ENCODE results near the gene LRMDA.
"Not testable (repeated sequence)": the region's sequence is repeated elsewhere in the genome, so short reads cannot be mapped to it uniquely, and the experiment has no call there.

The LRMDA gene

DNA sequence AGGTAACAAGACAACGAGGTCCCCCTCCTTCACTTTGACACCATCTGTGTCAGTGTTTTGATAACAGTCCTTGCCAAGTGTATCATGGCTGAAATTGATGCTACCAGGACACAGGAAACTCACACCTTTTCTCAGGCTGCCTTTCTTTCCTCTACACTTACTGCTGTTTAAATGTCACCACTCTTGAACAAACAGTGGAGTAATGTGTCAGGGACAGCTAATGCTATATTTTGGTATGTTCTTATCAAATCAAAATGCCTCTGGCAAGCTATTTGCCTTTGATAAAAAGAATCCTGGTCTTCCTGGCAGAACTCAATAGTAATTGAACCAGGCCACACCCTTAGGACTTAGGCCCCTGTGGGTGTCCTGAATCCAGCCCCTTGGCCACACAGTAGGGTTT, 692.9 kb downstream of the LRMDA start:
- Histone ChIP-seq H3K9me3 (ENCODE audit: low read length) (no peaks in the 10 kb centered on the region), H3K36me3 (ENCODE audit: insufficient read depth, low read length) (no peaks in the 10 kb centered on the region), H3K27me3 (ENCODE audit: insufficient read depth, low read length) (peaks cover 7% of the 10 kb centered on the region), H2AFZ (ENCODE audit: low read depth, low read length) (no peak overlapping the region), H3K4me3 (ENCODE audit: low read length) (no peak overlapping the region), H3K4me1 (ENCODE audit: insufficient read depth, low read length) (peaks cover 14% of the 10 kb centered on the region)

DNA sequence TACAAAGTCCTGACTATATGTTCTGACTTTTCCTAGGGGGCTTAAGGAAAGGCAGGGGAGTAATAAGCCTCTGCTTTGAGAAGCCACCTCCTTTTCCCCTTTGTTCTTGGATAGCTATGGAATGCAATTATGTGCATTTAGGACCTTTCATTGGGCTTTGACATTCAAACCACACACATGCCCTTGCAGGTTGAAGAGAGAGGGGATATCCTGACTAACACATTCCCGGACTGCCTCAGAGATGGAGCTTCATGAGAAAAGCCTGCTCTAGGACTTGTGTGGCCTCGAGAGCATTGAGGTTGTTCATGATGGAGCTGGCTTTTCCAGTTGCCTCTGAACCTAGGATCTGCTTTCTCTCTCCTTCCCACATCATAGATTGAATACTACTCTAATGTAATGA, 694.5 kb downstream of the LRMDA start:
- H3K9me3 ChIP-seq (ENCODE audit: low read length) = no peaks in the 10 kb centered on the region
- H2AFZ ChIP-seq (ENCODE audit: low read depth, low read length) = no peak overlapping the region
- H3K4me1 ChIP-seq (ENCODE audit: insufficient read depth, low read length) = peaks cover 12% of the 10 kb centered on the region
- H3K27me3 ChIP-seq (ENCODE audit: insufficient read depth, low read length) = peaks cover 7% of the 10 kb centered on the region
- no peak overlapping the region for H3K4me3 ChIP-seq (ENCODE audit: low read length)
- H3K36me3 ChIP-seq (ENCODE audit: insufficient read depth, low read length) = no peaks in the 10 kb centered on the region

DNA sequence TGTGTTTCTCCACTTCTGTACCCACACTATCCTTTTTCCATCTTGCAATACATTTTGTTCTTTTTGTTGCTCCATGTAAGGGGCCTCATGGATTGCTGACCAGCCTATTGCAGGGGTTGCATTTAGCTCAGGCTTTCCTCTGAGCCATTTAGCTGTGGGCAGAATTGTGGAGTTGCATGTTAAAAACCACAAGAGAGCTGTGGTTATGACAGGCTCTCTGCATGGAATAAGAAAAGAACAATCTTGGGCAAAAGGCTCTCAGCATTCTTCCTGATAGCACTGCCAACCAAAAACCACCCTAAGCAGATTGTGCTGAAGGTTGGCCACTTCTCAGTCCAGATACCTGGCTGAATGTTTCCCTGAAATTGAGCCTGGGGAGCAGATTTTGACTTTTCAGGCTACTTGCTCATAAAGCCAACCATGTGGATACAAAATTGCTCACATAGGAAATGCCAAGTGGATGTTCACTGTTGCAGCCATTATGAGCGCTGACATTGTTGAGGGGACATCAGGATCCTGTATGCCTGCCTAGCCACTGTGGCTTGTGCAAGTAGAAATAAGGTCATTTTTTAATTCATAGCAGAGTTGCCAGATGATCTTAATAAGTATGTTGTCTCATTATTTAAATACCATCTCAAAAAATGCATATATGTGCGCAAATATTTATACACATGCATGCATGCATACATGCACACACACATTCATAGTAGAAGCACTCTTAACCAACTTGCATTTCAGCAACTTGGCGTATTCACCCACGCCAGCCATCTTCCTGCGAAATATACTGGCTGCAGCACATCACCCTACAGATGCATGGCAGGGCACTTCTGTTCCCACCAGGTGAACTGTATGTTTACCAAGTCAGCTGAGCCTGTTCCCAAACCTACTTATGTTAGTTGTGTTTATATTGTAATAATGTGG, 695.4 kb downstream of the LRMDA start:
- H3K4me1 ChIP-seq (ENCODE audit: insufficient read depth, low read length) = peaks cover 12% of the 10 kb centered on the region
- H3K36me3 ChIP-seq (ENCODE audit: insufficient read depth, low read length) = no peaks in the 10 kb centered on the region
- peaks cover 7% of the 10 kb centered on the region for H3K27me3 ChIP-seq (ENCODE audit: insufficient read depth, low read length)
- H3K9me3 ChIP-seq (ENCODE audit: low read length) = no peaks in the 10 kb centered on the region
- no peak overlapping the region for H2AFZ ChIP-seq (ENCODE audit: low read depth, low read length)
- H3K4me3 ChIP-seq (ENCODE audit: low read length) = no peak overlapping the region

DNA sequence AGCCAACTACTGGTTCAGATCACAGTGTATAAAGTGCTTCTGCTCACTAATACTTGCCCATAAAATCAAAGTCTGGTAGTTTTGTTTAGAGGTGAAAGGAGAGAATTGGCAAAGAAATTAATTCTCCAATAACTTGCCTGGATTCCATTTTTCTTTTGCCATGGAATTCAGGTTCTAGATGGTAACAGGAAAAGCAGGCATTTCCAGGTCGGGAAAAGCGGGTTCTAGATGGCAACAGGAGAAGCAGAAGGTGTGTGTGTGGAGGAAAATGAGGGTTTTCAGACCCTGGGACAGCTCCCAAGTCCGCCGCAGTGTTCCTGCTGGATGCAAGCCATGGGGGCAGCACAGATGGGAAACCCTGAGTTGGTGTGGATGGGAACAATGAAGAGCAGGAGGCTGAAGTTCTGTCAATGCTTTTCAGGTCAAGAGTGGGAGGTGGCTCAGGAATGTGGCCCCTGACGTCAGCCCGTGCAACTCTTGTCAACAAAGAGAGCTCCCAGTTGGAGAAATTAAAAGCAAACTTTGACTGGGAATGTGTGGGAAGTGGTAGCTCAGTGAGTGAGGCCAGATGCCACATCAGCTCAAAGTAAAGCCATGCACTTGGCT, 696.7 kb downstream of the LRMDA start:
- no peaks in the 10 kb centered on the region for H3K9me3 ChIP-seq (ENCODE audit: low read length)
- H3K4me1 ChIP-seq (ENCODE audit: insufficient read depth, low read length) = peaks cover 12% of the 10 kb centered on the region
- H3K27me3 ChIP-seq (ENCODE audit: insufficient read depth, low read length) = peaks cover 7% of the 10 kb centered on the region
- no peaks in the 10 kb centered on the region for H3K36me3 ChIP-seq (ENCODE audit: insufficient read depth, low read length)
- no peak overlapping the region for H2AFZ ChIP-seq (ENCODE audit: low read depth, low read length)
- H3K4me3 ChIP-seq (ENCODE audit: low read length) = no peak overlapping the region

DNA sequence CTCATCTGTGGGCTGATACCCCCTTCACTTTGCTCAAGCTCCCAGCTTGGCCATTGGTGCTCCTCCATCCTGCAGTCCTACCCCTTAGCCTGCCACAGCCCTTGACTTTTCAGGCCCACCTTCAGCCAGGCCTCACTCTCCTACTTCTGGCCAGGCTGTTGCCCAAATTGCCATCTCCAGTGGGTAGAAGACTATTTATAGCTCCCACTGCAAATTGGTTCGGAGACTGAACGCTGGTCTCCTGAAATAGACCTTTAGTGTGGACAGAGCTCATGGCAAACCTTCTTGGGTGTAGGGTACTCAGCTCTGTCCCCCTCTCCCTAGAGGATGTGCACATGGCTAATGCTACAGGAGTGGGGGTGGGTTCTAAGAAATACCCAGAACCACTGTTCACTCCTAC, 697.8 kb downstream of the LRMDA start:
- no peak overlapping the region for H3K4me3 ChIP-seq (ENCODE audit: low read length)
- peaks cover 12% of the 10 kb centered on the region for H3K4me1 ChIP-seq (ENCODE audit: insufficient read depth, low read length)
- H3K36me3 ChIP-seq (ENCODE audit: insufficient read depth, low read length) = no peaks in the 10 kb centered on the region

DNA sequence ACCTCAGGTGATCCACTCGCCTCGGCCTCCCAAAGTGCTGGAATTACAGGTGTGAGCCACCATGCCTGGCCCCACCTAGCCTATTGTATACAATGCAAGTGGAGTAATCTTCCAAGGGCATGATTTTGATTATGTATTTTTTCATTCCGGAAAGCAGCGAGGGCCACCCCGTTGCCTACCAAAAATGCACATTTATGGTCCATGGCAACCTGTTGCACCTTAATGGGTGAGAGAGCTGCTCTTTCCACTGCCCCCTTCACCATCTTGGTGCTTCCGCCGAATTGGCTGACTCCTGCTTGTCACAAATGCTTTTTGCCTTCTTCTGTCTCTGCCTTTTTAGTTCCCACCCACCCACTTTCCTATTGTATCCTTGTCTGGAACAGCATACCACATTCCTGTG, 699.5 kb downstream of the LRMDA start:
- peaks cover 9% of the 10 kb centered on the region for H3K4me1 ChIP-seq (ENCODE audit: insufficient read depth, low read length)
- no peak overlapping the region for H3K4me3 ChIP-seq (ENCODE audit: low read length)
- no peaks in the 10 kb centered on the region for H3K9me3 ChIP-seq (ENCODE audit: low read length)
- no peak overlapping the region for H2AFZ ChIP-seq (ENCODE audit: low read depth, low read length)
- no peaks in the 10 kb centered on the region for H3K27me3 ChIP-seq (ENCODE audit: insufficient read depth, low read length)
- H3K36me3 ChIP-seq (ENCODE audit: insufficient read depth, low read length) = no peaks in the 10 kb centered on the region

More for the DNA sequence above, 697.8 kb downstream of the LRMDA start:
- H3K9me3 ChIP-seq (ENCODE audit: low read length) = no peaks in the 10 kb centered on the region
- H2AFZ ChIP-seq (ENCODE audit: low read depth, low read length) = no peak overlapping the region
- H3K27me3 ChIP-seq (ENCODE audit: insufficient read depth, low read length) = peaks cover 4% of the 10 kb centered on the region

DNA sequence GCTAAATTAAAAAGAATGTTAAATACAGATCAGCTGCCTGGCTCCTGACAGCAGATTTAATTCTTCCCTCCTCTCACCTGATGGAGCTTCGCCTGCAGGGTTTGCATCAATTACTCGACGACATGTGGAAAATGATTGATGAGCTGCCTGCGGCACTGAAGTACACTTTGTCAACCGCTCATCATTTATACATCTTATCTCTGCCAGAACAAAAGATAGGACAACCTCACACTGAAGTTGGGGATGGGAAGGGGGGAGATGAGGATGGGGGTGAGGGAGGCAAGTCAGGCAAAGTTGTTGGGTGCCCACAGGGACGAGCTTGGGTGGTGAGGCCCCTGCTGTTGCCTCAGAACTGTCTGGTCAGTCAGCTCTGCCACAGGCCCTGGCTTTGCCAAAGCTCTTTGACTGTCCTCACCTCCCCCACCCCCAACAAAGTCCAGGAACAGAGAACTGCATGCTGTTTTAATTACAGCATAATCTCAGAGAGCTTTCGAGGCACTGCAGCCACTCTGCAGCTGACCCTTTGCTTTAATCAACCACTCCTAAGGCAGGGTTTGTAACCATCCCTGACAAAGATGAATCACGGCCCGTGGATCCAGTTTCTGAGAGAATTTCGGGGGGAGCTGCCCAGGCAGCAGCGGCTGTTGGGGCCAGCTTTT, 702.3 kb downstream of the LRMDA start:
- no peak overlapping the region for H2AFZ ChIP-seq (ENCODE audit: low read depth, low read length)
- H3K4me3 ChIP-seq (ENCODE audit: low read length) = no peak overlapping the region
- H3K27me3 ChIP-seq (ENCODE audit: insufficient read depth, low read length) = no peaks in the 10 kb centered on the region
- H3K4me1 ChIP-seq (ENCODE audit: insufficient read depth, low read length) = no peaks in the 10 kb centered on the region
- no peaks in the 10 kb centered on the region for H3K36me3 ChIP-seq (ENCODE audit: insufficient read depth, low read length)
- H3K9me3 ChIP-seq (ENCODE audit: low read length) = no peaks in the 10 kb centered on the region

DNA sequence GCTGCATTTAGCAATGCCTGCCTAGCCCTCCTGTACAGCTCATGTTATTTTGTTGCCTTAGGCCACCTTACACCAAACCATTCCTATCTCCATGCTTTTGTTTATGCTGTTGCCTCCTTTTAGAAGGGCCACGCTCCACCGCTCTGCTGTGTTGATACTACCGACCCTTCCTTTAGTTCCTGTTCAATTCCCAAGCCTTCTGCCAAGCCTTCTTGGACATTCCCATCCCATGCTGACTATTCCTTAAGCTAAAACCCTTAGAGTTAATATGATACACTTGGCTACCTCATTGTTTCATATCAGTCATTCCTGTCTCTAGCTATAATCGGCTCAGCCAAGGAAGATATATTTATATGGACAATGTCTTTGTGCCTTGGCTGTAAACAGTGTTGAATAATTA, 705.5 kb downstream of the LRMDA start:
- Histone ChIP-seq H3K36me3 (ENCODE audit: insufficient read depth, low read length) (no peaks in the 10 kb centered on the region), H3K4me1 (ENCODE audit: insufficient read depth, low read length) (no peaks in the 10 kb centered on the region), H3K27me3 (ENCODE audit: insufficient read depth, low read length) (no peaks in the 10 kb centered on the region), H2AFZ (ENCODE audit: low read depth, low read length) (no peak overlapping the region), H3K9me3 (ENCODE audit: low read length) (no peaks in the 10 kb centered on the region), H3K4me3 (ENCODE audit: low read length) (no peak overlapping the region)

DNA sequence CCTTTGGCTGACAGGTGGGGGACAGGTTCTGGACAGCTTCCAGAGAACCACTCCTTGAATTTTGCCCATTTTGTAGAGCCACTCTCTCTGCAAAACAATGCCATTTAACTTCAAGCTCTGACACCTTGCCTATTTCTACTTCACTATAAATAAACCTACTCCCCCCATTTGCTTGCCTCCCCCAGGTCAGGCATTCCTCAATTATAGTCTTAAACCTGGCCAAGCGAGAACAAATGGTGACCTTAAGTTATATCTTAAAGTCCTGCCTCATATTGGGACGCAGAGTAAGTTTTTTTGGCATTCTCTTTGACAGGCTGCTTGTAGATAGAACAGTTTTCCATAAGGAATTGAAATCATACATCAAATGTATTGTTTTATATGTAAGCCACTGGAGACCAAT, 706.9 kb downstream of the LRMDA start:
- no peak overlapping the region for H2AFZ ChIP-seq (ENCODE audit: low read depth, low read length)
- no peaks in the 10 kb centered on the region for H3K9me3 ChIP-seq (ENCODE audit: low read length)
- no peaks in the 10 kb centered on the region for H3K27me3 ChIP-seq (ENCODE audit: insufficient read depth, low read length)
- no peaks in the 10 kb centered on the region for H3K36me3 ChIP-seq (ENCODE audit: insufficient read depth, low read length)
- no peak overlapping the region for H3K4me3 ChIP-seq (ENCODE audit: low read length)
- no peaks in the 10 kb centered on the region for H3K4me1 ChIP-seq (ENCODE audit: insufficient read depth, low read length)

DNA sequence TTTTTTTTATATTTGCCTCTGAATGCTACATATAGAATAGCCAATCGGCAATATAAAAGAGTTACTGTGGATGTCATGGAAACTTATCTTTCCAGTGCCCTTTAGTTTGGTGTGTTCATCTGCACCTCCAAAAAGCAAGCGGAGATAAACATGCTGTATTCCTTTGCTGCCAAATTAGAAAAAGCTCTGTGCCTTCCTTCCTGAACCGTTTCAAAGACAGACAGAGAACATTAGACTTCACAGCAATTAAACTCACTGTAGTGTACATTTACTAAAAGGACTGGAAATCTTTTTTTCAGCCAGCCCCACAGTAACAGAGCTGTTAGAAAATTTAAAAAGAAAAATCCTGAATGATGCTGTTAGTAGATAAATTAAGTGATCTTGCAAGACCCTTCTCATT, 707.5 kb downstream of the LRMDA start:
- Histone ChIP-seq H2AFZ (ENCODE audit: low read depth, low read length) (no peak overlapping the region), H3K4me1 (ENCODE audit: insufficient read depth, low read length) (no peaks in the 10 kb centered on the region), H3K9me3 (ENCODE audit: low read length) (no peaks in the 10 kb centered on the region), H3K36me3 (ENCODE audit: insufficient read depth, low read length) (no peaks in the 10 kb centered on the region), H3K4me3 (ENCODE audit: low read length) (no peak overlapping the region), H3K27me3 (ENCODE audit: insufficient read depth, low read length) (no peaks in the 10 kb centered on the region)

DNA sequence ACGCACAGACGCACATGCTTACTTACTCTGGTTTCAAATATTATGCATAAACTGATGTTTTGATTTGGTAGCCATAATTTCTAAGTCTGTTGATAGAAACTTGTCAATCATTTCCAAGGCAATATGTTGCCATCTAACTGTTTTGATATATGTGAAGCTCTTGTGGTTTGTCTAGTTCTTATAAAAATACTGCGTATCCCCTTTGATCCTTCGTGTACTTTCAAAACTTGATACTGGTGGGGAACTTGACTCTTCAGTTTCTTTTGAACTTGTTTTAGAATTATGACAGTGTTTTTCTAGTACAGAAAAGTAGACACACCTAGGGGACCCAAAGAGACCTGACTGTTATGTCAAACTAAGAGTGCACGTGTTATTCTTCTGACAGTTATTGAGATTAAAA, 708.0 kb downstream of the LRMDA start:
- H2AFZ ChIP-seq (ENCODE audit: low read depth, low read length) = no peak overlapping the region
- H3K9me3 ChIP-seq (ENCODE audit: low read length) = no peaks in the 10 kb centered on the region
- no peak overlapping the region for H3K4me3 ChIP-seq (ENCODE audit: low read length)
- no peaks in the 10 kb centered on the region for H3K4me1 ChIP-seq (ENCODE audit: insufficient read depth, low read length)
- H3K36me3 ChIP-seq (ENCODE audit: insufficient read depth, low read length) = no peaks in the 10 kb centered on the region
- H3K27me3 ChIP-seq (ENCODE audit: insufficient read depth, low read length) = no peaks in the 10 kb centered on the region

DNA sequence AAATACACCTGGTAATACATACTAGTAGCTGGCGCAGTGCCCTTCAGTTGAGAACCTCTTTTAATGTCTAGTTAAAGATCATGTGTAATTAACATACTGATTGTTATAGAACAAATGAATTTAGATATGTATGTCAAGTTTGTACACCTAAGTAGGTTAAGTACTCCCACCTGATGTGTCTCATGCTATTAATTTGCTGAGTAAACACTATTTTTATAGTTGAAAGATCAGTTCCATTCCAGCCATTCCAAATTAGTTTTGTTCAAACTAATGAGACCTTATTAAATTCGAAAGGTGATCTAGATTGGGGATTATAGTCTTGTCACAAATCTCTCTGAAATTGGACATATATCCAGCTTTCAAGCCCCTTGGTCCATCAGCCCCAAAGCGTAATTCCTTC, 710.0 kb downstream of the LRMDA start:
- H3K36me3 ChIP-seq (ENCODE audit: insufficient read depth, low read length) = no peaks in the 10 kb centered on the region
- no peaks in the 10 kb centered on the region for H3K27me3 ChIP-seq (ENCODE audit: insufficient read depth, low read length)
- no peaks in the 10 kb centered on the region for H3K4me1 ChIP-seq (ENCODE audit: insufficient read depth, low read length)
- H3K4me3 ChIP-seq (ENCODE audit: low read length) = no peak overlapping the region
- no peaks in the 10 kb centered on the region for H3K9me3 ChIP-seq (ENCODE audit: low read length)
- no peak overlapping the region for H2AFZ ChIP-seq (ENCODE audit: low read depth, low read length)

DNA sequence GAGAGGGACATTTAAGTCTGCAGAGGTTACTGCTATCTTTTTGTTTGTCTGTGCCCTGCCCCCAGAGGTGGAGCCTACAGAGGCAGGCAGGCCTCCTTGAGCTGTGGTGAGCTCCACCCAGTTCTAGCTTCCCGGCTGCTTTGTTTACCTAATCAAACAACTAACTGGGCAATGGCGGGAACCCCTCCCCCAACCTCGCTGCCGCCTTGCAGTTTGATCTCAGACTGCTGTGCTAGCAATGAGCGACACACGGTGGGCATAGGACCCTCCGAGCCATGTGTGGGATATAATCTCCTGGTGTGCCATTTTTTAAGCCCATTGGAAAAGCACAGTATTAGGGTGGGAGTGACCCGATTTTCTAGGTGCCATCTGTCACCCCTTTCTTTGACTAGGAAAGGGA, 716.8 kb downstream of the LRMDA start:
- H3K9me3 ChIP-seq (ENCODE audit: low read length); H3K4me3 ChIP-seq (ENCODE audit: low read length); H3K36me3 ChIP-seq (ENCODE audit: insufficient read depth, low read length); H3K27me3 ChIP-seq (ENCODE audit: insufficient read depth, low read length); H2AFZ ChIP-seq (ENCODE audit: low read depth, low read length): not testable (repeated sequence)
- peaks cover 16% of the 10 kb centered on the region for H3K4me1 ChIP-seq (ENCODE audit: insufficient read depth, low read length)
